Measurements from ENCODE around the gene C3AR1. TPM values are rescaled to one million over a fixed set of nuclear protein-coding genes. Genes with fewer than 3 reads are reported as not detected.

The C3AR1 gene
- total and polyA plus RNA-seq, 2 of the 13 experiments (the other 11 are each of a cell fraction or from before 2014, with no cell fraction given), result not detected

DNA sequence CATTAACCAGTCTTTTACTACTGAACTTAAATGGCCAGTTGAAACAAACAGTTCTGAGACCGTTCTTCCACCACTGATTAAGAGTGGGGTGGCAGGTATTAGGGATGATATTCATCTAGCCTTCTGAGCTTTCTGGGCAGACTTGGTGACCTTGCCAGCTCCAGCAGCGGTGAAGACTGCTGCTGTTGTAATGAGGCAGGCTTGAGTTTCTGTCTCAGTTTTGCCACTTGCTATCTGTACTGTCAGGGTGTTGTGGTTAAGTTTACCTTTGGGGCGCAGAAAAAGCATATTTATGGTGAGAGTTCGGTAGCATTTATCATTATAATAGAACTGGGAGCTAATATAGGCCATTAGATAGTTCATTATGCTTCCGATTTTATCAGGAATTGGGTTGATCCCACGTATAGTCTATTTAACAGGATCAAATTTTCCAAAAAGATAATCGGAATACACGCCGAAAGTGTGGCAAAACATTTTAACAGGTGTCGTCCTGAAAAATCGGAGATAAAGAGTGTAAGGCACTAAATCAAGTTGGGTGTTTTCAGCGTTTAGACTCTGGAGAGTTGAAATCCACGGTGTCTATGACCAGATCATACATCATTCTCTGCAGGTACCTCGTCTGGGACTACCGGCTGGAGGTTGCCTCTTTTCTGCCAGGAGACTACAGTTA is 15.2 kb upstream of the C3AR1 start:
- no peak for FAIRE-seq

More for the DNA sequence above, 15.2 kb upstream of the C3AR1 start:
- Histone ChIP-seq H3K36me3 (replicated peaks in 1 of 2; ENCODE audit: control insufficient read depth in 1 of 2, insufficient read depth in 2 of 2, low read length in 2 of 2) (no peaks in the 10 kb centered on the region), H3K27me3 (ENCODE audit: control insufficient read depth in 1 of 2, insufficient read depth in 2 of 2, low read length in 2 of 2) (no peaks in the 10 kb centered on the region; a peak in 1 of 5 replicates), H3K4me1 (ENCODE audit: insufficient read depth, low read length) (peaks cover 29% of the 10 kb centered on the region), H3K27ac (ENCODE audit: extremely low read length, insufficient read depth, low read length) (peak overlapping the region; percentile 87), H3K4me3 (replicated peaks in 1 of 3; ENCODE audit: insufficient read depth in 1 of 3, low read depth in 2 of 3, low read length in 3 of 3) (peak overlapping the region; percentile 70 to 97 (median 78)), H4K20me1 (ENCODE audit: insufficient read depth, low read length) (no peaks in the 10 kb centered on the region), H3K9ac (ENCODE audit: insufficient read depth, low read depth, low read length) (peak overlapping the region; percentile 81), H3K4me2 (ENCODE audit: low read depth, low read length) (peak overlapping the region; percentile 82), H3K9me3 (ENCODE audit: low read length) (no peaks in the 10 kb centered on the region), H3K79me2 (ENCODE audit: insufficient read depth, low read length) (peaks cover 29% of the 10 kb centered on the region), H2AFZ (ENCODE audit: low read length) (peak overlapping the region; percentile 64)
- DNase-seq (ENCODE audit: low spot score) (no peak), ATAC-seq (peak; percentile 35)
- TSS peak; percentile 97 for BruUV-seq (replicated peaks)
- no peak for TF ChIP-seq PHF8 (CRISPR knock-in tag; IDR thresholded peaks at IDR 0.05)
- TF ChIP-seq, protein P1, sequence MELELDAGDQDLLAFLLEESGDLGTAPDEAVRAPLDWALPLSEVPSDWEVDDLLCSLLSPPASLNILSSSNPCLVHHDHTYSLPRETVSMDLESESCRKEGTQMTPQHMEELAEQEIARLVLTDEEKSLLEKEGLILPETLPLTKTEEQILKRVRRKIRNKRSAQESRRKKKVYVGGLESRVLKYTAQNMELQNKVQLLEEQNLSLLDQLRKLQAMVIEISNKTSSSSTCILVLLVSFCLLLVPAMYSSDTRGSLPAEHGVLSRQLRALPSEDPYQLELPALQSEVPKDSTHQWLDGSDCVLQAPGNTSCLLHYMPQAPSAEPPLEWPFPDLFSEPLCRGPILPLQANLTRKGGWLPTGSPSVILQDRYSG (CRISPR knock-in tag; IDR thresholded peaks at IDR 0.05), result 0 out of 2 replicates have a peak, but pooled peaks have one; percentile 7
- TF ChIP-seq MTF2 (CRISPR knock-in tag; IDR thresholded peaks at IDR 0.05; ENCODE audit: borderline replicate concordance), result 0 out of 2 replicates have a peak, but pooled peaks have one; percentile 15
- TF ChIP-seq, protein P2, sequence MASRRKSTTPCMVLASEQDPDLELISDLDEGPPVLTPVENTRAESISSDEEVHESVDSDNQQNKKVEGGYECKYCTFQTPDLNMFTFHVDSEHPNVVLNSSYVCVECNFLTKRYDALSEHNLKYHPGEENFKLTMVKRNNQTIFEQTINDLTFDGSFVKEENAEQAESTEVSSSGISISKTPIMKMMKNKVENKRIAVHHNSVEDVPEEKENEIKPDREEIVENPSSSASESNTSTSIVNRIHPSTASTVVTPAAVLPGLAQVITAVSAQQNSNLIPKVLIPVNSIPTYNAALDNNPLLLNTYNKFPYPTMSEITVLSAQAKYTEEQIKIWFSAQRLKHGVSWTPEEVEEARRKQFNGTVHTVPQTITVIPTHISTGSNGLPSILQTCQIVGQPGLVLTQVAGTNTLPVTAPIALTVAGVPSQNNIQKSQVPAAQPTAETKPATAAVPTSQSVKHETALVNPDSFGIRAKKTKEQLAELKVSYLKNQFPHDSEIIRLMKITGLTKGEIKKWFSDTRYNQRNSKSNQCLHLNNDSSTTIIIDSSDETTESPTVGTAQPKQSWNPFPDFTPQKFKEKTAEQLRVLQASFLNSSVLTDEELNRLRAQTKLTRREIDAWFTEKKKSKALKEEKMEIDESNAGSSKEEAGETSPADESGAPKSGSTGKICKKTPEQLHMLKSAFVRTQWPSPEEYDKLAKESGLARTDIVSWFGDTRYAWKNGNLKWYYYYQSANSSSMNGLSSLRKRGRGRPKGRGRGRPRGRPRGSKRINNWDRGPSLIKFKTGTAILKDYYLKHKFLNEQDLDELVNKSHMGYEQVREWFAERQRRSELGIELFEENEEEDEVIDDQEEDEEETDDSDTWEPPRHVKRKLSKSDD (CRISPR knock-in tag; IDR thresholded peaks at IDR 0.05; ENCODE audit: low read depth), result no peak
- no peak for TF ChIP-seq ZNF510 (CRISPR knock-in tag; IDR thresholded peaks at IDR 0.05; ENCODE audit: low read depth)
- TF ChIP-seq ARID2 (CRISPR knock-in tag; IDR thresholded peaks at IDR 0.05; ENCODE audit: borderline replicate concordance), result 0 out of 2 replicates have a peak, but pooled peaks have one; percentile 9
- TF ChIP-seq ZNF709 (CRISPR knock-in tag; IDR thresholded peaks at IDR 0.05), result 0 out of 2 replicates have a peak, but pooled peaks have one; percentile 34
- intact Hi-C loops (cut with micrococcal nuclease; ENCODE audit: unreplicated experiment), result loop anchor here (1.0 to 5.0 kb wide), 2 partner anchors 35 to 49 kb away; partner anchors contain the start of gene FOXJ2
- in situ Hi-C loops (cut with HindIII; ENCODE audit: extremely low pct_ligation_motif_present, low pct_unique_long_range_greater_than_20kb), result no loop called here
- ChIA-PET POLR2A (no interaction called here), CTCF (ENCODE audit: low intra/inter-chr PET ratio, low total read pairs) (no interaction called here)
- WGBS (ENCODE audit: low lambda C conversion rate), result 0% methylated on average over 15 of the region's 15 CpGs

Measured in HepG2 (cell line).